C4-2B (cell line): ENCODE data around the gene HIRIP3.

Experiments used
- ZFX ChIP-seq: fragments of 450-650 bp; IDR thresholded peaks from 2 replicates; pipeline ENCODE4 v1.6.1; 2017
- TF ChIP-seq, protein P1 (sequence below): fragments of 450-650 bp; conservative IDR thresholded peaks from 2 replicates; pipeline ENCODE4 v1.5.1; 2017; ENCODE audit warnings: mild to moderate bottlenecking

DNA sequence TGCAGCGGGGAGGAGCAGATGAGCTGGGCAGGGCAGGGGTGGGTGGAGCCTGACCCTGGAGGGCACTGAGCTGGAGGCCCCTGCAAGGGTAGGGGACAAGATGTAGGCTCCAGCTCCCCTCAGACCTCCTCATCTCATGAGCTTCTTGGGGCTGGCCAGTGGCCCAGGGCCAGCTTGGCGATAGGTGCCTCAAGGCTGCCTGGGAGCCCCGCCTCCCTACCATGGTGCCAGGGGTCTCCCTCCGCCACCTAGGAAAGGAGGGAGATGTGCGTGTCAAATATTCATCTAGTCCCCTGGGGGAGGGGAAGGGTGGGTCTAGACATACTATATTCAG is 3.9 kb downstream of the HIRIP3 start:
- TF ChIP-seq, protein P1, sequence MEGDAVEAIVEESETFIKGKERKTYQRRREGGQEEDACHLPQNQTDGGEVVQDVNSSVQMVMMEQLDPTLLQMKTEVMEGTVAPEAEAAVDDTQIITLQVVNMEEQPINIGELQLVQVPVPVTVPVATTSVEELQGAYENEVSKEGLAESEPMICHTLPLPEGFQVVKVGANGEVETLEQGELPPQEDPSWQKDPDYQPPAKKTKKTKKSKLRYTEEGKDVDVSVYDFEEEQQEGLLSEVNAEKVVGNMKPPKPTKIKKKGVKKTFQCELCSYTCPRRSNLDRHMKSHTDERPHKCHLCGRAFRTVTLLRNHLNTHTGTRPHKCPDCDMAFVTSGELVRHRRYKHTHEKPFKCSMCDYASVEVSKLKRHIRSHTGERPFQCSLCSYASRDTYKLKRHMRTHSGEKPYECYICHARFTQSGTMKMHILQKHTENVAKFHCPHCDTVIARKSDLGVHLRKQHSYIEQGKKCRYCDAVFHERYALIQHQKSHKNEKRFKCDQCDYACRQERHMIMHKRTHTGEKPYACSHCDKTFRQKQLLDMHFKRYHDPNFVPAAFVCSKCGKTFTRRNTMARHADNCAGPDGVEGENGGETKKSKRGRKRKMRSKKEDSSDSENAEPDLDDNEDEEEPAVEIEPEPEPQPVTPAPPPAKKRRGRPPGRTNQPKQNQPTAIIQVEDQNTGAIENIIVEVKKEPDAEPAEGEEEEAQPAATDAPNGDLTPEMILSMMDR: no peak
- no peak for TF ChIP-seq ZFX
